Measurements from ENCODE around the gene BLVRB. TPM values are rescaled to one million over a fixed set of nuclear protein-coding genes. Genes with fewer than 3 reads are reported as not detected.
A peak's percentile ranks its signal among the peaks of the same experiment; 100 is the strongest.

The BLVRB gene
- total and polyA plus RNA-seq, 9 of the 15 experiments (the other 6 are each of a cell fraction or from before 2014, with no cell fraction given): 81.1 to 749 (median 331) TPM

DNA sequence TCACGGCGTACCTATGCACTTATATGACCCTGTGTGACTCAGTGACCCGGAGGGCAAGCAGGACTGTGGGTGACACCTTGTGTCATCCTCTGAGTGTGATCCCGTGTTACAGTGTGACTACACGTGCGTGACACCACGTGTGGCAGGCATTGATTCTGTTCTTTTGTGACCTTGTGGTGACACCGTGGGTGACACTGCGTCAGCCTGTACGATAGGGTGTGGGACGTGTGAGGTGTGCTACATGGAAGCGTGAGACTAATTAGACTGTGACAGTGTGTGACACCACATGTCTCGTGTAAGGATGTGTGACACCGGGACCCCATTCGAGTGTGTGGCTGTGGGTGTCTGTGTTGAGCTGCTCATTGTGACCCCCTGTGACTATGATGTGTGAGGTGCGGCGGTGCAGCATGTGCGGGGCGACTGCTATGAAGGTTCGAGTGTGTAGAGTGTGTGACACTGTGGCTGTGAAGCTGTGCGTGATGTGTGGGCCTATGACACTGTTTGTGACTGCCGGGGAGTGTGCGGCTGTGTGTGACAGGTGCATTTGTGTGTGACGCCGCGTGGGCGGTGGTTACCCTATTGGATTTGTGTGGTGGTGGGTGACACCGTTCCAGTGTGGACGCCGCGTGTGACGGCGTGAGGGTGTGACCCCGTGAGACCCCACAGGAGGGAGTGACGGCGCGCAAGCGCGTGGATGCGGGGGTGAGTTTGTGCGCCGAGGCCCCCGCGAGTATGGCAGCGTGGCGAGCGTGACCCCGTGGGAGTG is 857 bp upstream of the BLVRB start (continued):
- TF ChIP-seq, protein P1, sequence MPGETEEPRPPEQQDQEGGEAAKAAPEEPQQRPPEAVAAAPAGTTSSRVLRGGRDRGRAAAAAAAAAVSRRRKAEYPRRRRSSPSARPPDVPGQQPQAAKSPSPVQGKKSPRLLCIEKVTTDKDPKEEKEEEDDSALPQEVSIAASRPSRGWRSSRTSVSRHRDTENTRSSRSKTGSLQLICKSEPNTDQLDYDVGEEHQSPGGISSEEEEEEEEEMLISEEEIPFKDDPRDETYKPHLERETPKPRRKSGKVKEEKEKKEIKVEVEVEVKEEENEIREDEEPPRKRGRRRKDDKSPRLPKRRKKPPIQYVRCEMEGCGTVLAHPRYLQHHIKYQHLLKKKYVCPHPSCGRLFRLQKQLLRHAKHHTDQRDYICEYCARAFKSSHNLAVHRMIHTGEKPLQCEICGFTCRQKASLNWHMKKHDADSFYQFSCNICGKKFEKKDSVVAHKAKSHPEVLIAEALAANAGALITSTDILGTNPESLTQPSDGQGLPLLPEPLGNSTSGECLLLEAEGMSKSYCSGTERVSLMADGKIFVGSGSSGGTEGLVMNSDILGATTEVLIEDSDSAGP (CRISPR knock-in tag; IDR thresholded peaks at IDR 0.05): peak; percentile 57; the same call in 1 of the 2 replicates
- TF ChIP-seq BRF1 (IDR thresholded peaks at IDR 0.05; ENCODE audit: borderline replicate concordance, extremely low read depth, insufficient read length): no peak
- TF ChIP-seq ZNF583 (CRISPR knock-in tag; IDR thresholded peaks at IDR 0.05): no peak
- no peak for TF ChIP-seq RAD21 (CRISPR knock-in tag; conservative IDR thresholded peaks at IDR 0.05 in 1 of 2, IDR thresholded peaks at IDR 0.05 in 1 of 2)
- TF ChIP-seq, protein P2, sequence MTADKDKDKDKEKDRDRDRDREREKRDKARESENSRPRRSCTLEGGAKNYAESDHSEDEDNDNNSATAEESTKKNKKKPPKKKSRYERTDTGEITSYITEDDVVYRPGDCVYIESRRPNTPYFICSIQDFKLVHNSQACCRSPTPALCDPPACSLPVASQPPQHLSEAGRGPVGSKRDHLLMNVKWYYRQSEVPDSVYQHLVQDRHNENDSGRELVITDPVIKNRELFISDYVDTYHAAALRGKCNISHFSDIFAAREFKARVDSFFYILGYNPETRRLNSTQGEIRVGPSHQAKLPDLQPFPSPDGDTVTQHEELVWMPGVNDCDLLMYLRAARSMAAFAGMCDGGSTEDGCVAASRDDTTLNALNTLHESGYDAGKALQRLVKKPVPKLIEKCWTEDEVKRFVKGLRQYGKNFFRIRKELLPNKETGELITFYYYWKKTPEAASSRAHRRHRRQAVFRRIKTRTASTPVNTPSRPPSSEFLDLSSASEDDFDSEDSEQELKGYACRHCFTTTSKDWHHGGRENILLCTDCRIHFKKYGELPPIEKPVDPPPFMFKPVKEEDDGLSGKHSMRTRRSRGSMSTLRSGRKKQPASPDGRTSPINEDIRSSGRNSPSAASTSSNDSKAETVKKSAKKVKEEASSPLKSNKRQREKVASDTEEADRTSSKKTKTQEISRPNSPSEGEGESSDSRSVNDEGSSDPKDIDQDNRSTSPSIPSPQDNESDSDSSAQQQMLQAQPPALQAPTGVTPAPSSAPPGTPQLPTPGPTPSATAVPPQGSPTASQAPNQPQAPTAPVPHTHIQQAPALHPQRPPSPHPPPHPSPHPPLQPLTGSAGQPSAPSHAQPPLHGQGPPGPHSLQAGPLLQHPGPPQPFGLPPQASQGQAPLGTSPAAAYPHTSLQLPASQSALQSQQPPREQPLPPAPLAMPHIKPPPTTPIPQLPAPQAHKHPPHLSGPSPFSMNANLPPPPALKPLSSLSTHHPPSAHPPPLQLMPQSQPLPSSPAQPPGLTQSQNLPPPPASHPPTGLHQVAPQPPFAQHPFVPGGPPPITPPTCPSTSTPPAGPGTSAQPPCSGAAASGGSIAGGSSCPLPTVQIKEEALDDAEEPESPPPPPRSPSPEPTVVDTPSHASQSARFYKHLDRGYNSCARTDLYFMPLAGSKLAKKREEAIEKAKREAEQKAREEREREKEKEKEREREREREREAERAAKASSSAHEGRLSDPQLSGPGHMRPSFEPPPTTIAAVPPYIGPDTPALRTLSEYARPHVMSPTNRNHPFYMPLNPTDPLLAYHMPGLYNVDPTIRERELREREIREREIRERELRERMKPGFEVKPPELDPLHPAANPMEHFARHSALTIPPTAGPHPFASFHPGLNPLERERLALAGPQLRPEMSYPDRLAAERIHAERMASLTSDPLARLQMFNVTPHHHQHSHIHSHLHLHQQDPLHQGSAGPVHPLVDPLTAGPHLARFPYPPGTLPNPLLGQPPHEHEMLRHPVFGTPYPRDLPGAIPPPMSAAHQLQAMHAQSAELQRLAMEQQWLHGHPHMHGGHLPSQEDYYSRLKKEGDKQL (CRISPR knock-in tag; IDR thresholded peaks at IDR 0.05; ENCODE audit: borderline replicate concordance): no peak
- TF ChIP-seq, protein P3, sequence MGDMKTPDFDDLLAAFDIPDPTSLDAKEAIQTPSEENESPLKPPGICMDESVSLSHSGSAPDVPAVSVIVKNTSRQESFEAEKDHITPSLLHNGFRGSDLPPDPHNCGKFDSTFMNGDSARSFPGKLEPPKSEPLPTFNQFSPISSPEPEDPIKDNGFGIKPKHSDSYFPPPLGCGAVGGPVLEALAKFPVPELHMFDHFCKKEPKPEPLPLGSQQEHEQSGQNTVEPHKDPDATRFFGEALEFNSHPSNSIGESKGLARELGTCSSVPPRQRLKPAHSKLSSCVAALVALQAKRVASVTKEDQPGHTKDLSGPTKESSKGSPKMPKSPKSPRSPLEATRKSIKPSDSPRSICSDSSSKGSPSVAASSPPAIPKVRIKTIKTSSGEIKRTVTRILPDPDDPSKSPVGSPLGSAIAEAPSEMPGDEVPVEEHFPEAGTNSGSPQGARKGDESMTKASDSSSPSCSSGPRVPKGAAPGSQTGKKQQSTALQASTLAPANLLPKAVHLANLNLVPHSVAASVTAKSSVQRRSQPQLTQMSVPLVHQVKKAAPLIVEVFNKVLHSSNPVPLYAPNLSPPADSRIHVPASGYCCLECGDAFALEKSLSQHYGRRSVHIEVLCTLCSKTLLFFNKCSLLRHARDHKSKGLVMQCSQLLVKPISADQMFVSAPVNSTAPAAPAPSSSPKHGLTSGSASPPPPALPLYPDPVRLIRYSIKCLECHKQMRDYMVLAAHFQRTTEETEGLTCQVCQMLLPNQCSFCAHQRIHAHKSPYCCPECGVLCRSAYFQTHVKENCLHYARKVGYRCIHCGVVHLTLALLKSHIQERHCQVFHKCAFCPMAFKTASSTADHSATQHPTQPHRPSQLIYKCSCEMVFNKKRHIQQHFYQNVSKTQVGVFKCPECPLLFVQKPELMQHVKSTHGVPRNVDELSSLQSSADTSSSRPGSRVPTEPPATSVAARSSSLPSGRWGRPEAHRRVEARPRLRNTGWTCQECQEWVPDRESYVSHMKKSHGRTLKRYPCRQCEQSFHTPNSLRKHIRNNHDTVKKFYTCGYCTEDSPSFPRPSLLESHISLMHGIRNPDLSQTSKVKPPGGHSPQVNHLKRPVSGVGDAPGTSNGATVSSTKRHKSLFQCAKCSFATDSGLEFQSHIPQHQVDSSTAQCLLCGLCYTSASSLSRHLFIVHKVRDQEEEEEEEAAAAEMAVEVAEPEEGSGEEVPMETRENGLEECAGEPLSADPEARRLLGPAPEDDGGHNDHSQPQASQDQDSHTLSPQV (IDR thresholded peaks at IDR 0.05): no peak; the same call in 1 of the 2 replicates
- TF ChIP-seq FOXK2 (conservative IDR thresholded peaks at IDR 0.05 in 1 of 2, IDR thresholded peaks at IDR 0.05 in 1 of 2; ENCODE audit: low read depth in 2 of 2): peak; percentile 56 to 70; a peak in 2 of 4 replicates
- TF ChIP-seq NCOA6 (IDR thresholded peaks at IDR 0.05): no peak
- TF ChIP-seq TFAM (CRISPR knock-in tag; conservative IDR thresholded peaks at IDR 0.05): no peak
- TF ChIP-seq HDAC6 (IDR thresholded peaks at IDR 0.05; ENCODE audit: low read depth, low read length): no peak
- TF ChIP-seq KLF16 (IDR thresholded peaks at IDR 0.05): no peak
- TF ChIP-seq EP400 (IDR thresholded peaks at IDR 0.05): no peak; the same call in 1 of the 2 replicates
- TF ChIP-seq ZBTB17 (CRISPR knock-in tag; IDR thresholded peaks at IDR 0.05): no peak
- no peak for TF ChIP-seq ZNF76 (CRISPR knock-in tag; IDR thresholded peaks at IDR 0.05; ENCODE audit: borderline replicate concordance)
- no peak for TF ChIP-seq NCOA2 (IDR thresholded peaks at IDR 0.05; ENCODE audit: partially characterized antibody in 2 of 2)
- TF ChIP-seq U2AF2 (optimal IDR thresholded peaks at IDR 0.05; ENCODE audit: low read depth, low read length): no peak

All from K562 (cell line).